ENCODE results near the gene ADCY10. TPM values are rescaled to one million over a fixed set of nuclear protein-coding genes. Genes with fewer than 3 reads are reported as not detected.

Gene ADCY10
- total RNA-seq, 1 donor from 2014 or later: 0.27 TPM

GRCh38 chr1:167856711-167857418 is 57.1 kb downstream of the ADCY10 start:
- H3K4me1 Mint-ChIP-seq (ENCODE audit: low read depth, unreplicated experiment): no peaks in the 10 kb centered on the region

GRCh38 chr1:167854184-167854583 is 59.8 kb downstream of the ADCY10 start:
- Histone ChIP-seq H3K27ac (ENCODE audit: low read depth, low read length) (no peak overlapping the region), H3K36me3 (ENCODE audit: insufficient read depth, low read length) (no peaks in the 10 kb centered on the region), H3K9me3 (ENCODE audit: insufficient read depth, low read depth, low read length) (no peaks in the 10 kb centered on the region), H4K20me1 (ENCODE audit: insufficient read depth, low read length) (no peaks in the 10 kb centered on the region), H3K27me3 (ENCODE audit: insufficient read depth, low read length) (no peaks in the 10 kb centered on the region), H3K4me1 (ENCODE audit: insufficient read depth, low read length) (no peaks in the 10 kb centered on the region), H3K79me2 (ENCODE audit: insufficient read depth, low read length) (no peaks in the 10 kb centered on the region), H3K4me2 (ENCODE audit: low read length) (no peak overlapping the region), H2AFZ (ENCODE audit: low read depth, low read length) (no peak overlapping the region), H3K9ac (ENCODE audit: low read length) (no peak overlapping the region), H3K4me3 (ENCODE audit: insufficient read depth, low read depth, low read length) (no peak overlapping the region)
- Mint-ChIP-seq H3K9me3 (ENCODE audit: unreplicated experiment) (peaks cover 2% of the 10 kb centered on the region), H3K27ac (ENCODE audit: unreplicated experiment) (no peak overlapping the region), H3K36me3 (ENCODE audit: low read depth, unreplicated experiment) (no peaks in the 10 kb centered on the region), H3K4me1 (ENCODE audit: low read depth, unreplicated experiment) (no peaks in the 10 kb centered on the region), H3K4me3 (ENCODE audit: unreplicated experiment) (no peak overlapping the region), H3K27me3 (ENCODE audit: low read depth, unreplicated experiment) (peaks cover 2% of the 10 kb centered on the region)
- no peak for FAIRE-seq
- TF ChIP-seq CTCF (IDR thresholded peaks at IDR 0.05; ENCODE audit: insufficient read depth, low read depth, low read length) (no peak), EZH2 (IDR thresholded peaks at IDR 0.05; ENCODE audit: insufficient read depth, low read length) (no peak)
- DNase-seq (ENCODE audit: low read depth): no peak

More at GRCh38 chr1:167856711-167857418, 57.1 kb downstream of the ADCY10 start:
- TF ChIP-seq EZH2 (IDR thresholded peaks at IDR 0.05; ENCODE audit: insufficient read depth, low read length) (no peak), CTCF (IDR thresholded peaks at IDR 0.05; ENCODE audit: insufficient read depth, low read depth, low read length) (no peak)
- Histone ChIP-seq H3K9ac (ENCODE audit: low read length) (no peak overlapping the region), H2AFZ (ENCODE audit: low read depth, low read length) (no peak overlapping the region), H3K36me3 (ENCODE audit: insufficient read depth, low read length) (no peaks in the 10 kb centered on the region), H4K20me1 (ENCODE audit: insufficient read depth, low read length) (no peaks in the 10 kb centered on the region), H3K27me3 (ENCODE audit: insufficient read depth, low read length) (no peaks in the 10 kb centered on the region), H3K9me3 (ENCODE audit: insufficient read depth, low read depth, low read length) (no peaks in the 10 kb centered on the region), H3K4me1 (ENCODE audit: insufficient read depth, low read length) (no peaks in the 10 kb centered on the region), H3K27ac (ENCODE audit: low read depth, low read length) (no peak overlapping the region), H3K79me2 (ENCODE audit: insufficient read depth, low read length) (no peaks in the 10 kb centered on the region), H3K4me2 (ENCODE audit: low read length) (no peak overlapping the region), H3K4me3 (ENCODE audit: insufficient read depth, low read depth, low read length) (no peak overlapping the region)
- H3K9me3 Mint-ChIP-seq (ENCODE audit: unreplicated experiment): peaks cover 3% of the 10 kb centered on the region
- FAIRE-seq: no peak
- no peak overlapping the region for H3K4me3 Mint-ChIP-seq (ENCODE audit: unreplicated experiment)
- H3K27me3 Mint-ChIP-seq (ENCODE audit: low read depth, unreplicated experiment): peaks cover 2% of the 10 kb centered on the region
- H3K27ac Mint-ChIP-seq (ENCODE audit: unreplicated experiment): no peak overlapping the region
- no peak for DNase-seq (ENCODE audit: low read depth)
- peaks cover 1% of the 10 kb centered on the region for H3K36me3 Mint-ChIP-seq (ENCODE audit: low read depth, unreplicated experiment)

GRCh38 chr1:167849666-167850065 is 64.3 kb downstream of the ADCY10 start:
- Histone ChIP-seq H3K4me2 (ENCODE audit: low read length) (no peak overlapping the region), H3K79me2 (ENCODE audit: insufficient read depth, low read length) (no peaks in the 10 kb centered on the region), H3K9me3 (ENCODE audit: insufficient read depth, low read depth, low read length) (no peaks in the 10 kb centered on the region), H3K4me1 (ENCODE audit: insufficient read depth, low read length) (no peaks in the 10 kb centered on the region), H2AFZ (ENCODE audit: low read depth, low read length) (no peak overlapping the region), H3K4me3 (ENCODE audit: insufficient read depth, low read depth, low read length) (no peak overlapping the region), H3K36me3 (ENCODE audit: insufficient read depth, low read length) (no peaks in the 10 kb centered on the region), H3K27me3 (ENCODE audit: insufficient read depth, low read length) (no peaks in the 10 kb centered on the region), H3K9ac (ENCODE audit: low read length) (no peak overlapping the region), H4K20me1 (ENCODE audit: insufficient read depth, low read length) (no peaks in the 10 kb centered on the region), H3K27ac (ENCODE audit: low read depth, low read length) (no peak overlapping the region)
- Mint-ChIP-seq H3K27me3 (ENCODE audit: low read depth, unreplicated experiment) (peaks cover 4% of the 10 kb centered on the region), H3K9me3 (ENCODE audit: unreplicated experiment) (peaks cover 2% of the 10 kb centered on the region), H3K27ac (ENCODE audit: unreplicated experiment) (no peak overlapping the region), H3K4me3 (ENCODE audit: unreplicated experiment) (no peak overlapping the region), H3K4me1 (ENCODE audit: low read depth, unreplicated experiment) (no peaks in the 10 kb centered on the region), H3K36me3 (ENCODE audit: low read depth, unreplicated experiment) (peaks cover 2% of the 10 kb centered on the region)
- no peak for FAIRE-seq
- TF ChIP-seq EZH2 (IDR thresholded peaks at IDR 0.05; ENCODE audit: insufficient read depth, low read length) (no peak), CTCF (IDR thresholded peaks at IDR 0.05; ENCODE audit: insufficient read depth, low read depth, low read length) (no peak)
- DNase-seq (ENCODE audit: low read depth): no peak
